H1 (cell line): ENCODE results near the gene ABHD17B. TPM values are rescaled to one million over a fixed set of nuclear protein-coding genes. Genes with fewer than 3 reads are reported as not detected.

ENCODE experiments used
- CTCF ChIA-PET: fragments of 300-600 bp; sonication (Branson Sonifier 250); formaldehyde crosslinking; loops from one replicate; lab custom pipeline; 2021; ENCODE audit not compliant: partially characterized antibody; lab: Charles Lee
- POLR2A ChIA-PET: fragments of 300-600 bp; sonication (Branson Sonifier 250); formaldehyde crosslinking; loops from one replicate; lab custom pipeline; 2021; ENCODE audit warnings: inconsistent platforms; ENCODE audit not compliant: partially characterized antibody; lab: Charles Lee
- DNase-seq, 2 experiments: peaks; one replicate each; pipeline versions ENCODE4 v3.0.0 to v3.0.0-alpha.2; 2010 to 2022; ENCODE audit warnings: low spot score in 2 of 2, low read depth in 1 of 2, mixed read lengths in 1 of 2
- FAIRE-seq: peaks from 2 replicates; lab custom pipeline; 2011; peaks lifted over from hg19 to GRCh38; lab: Jason Lieb, UNC
- H2AFZ ChIP-seq: 2 replicates; pipeline ENCODE4 v1.8.1; 2012; ENCODE audit warnings: low read length, inconsistent platforms
- H2AK5ac ChIP-seq: 2 replicates; pipeline ENCODE4 v1.6.1; 2013; ENCODE audit warnings: low read depth, low read length
- H2BK120ac ChIP-seq: replicated peaks from 2 replicates; pipeline ENCODE3; 2013; ENCODE audit warnings: low read depth, low read length, inconsistent platforms
- H2BK12ac ChIP-seq: 2 replicates; pipeline ENCODE4 v1.6.1; 2013; ENCODE audit warnings: low read depth, low read length
- H2BK15ac ChIP-seq: 2 replicates; pipeline ENCODE4 v1.6.1; 2013; ENCODE audit warnings: low read length
- H2BK20ac ChIP-seq: 2 replicates; pipeline ENCODE4 v1.6.1; 2013; ENCODE audit warnings: low read length
- H2BK5ac ChIP-seq: 2 replicates; pipeline ENCODE4 v1.6.1; 2013; ENCODE audit warnings: low read depth, low read length
- H3K14ac ChIP-seq: 2 replicates; pipeline ENCODE4 v1.6.1; 2013; ENCODE audit warnings: inconsistent platforms; ENCODE audit not compliant: insufficient read length
- H3K18ac ChIP-seq: 2 replicates; pipeline ENCODE4 v1.6.1; 2013; ENCODE audit warnings: low read length; ENCODE audit errors: extremely low read depth
- H3K23ac ChIP-seq: 2 replicates; pipeline ENCODE4 v1.6.1; 2013; ENCODE audit warnings: inconsistent platforms; ENCODE audit not compliant: insufficient read length
- H3K23me2 ChIP-seq: 2 replicates; pipeline ENCODE4 v1.6.1; 2013; ENCODE audit warnings: low read depth, low read length
- H3K27ac ChIP-seq: 2 replicates; pipeline ENCODE4 v1.6.1; 2011; ENCODE audit warnings: low read depth, low read length, inconsistent platforms
- H3K27me3 ChIP-seq, 4 experiments: replicated peaks in 1 of 4; 1 replicate in 1 of 4; 2 replicates in 3 of 4; pipeline versions ENCODE4 v1.6.1 to v1.8.1; 2011 to 2013; ENCODE audit warnings: low read length in 3 of 4, mild to moderate bottlenecking in 3 of 4, inconsistent platforms in 2 of 4, mixed read lengths in 2 of 4, moderate library complexity in 1 of 4; ENCODE audit not compliant: control insufficient read depth in 3 of 4, insufficient read depth in 3 of 4; ENCODE audit errors: extremely low read depth in 1 of 4
- H3K36me3 ChIP-seq, 4 experiments: 2 replicates each; pipeline versions ENCODE4 v1.6.1 to v1.8.1; 2011 to 2013; ENCODE audit warnings: mild to moderate bottlenecking in 4 of 4, low read length in 3 of 4, moderate library complexity in 2 of 4, control low read depth in 1 of 4, inconsistent platforms in 1 of 4; ENCODE audit not compliant: insufficient read depth in 4 of 4, control insufficient read depth in 2 of 4
- H3K4ac ChIP-seq: replicated peaks from 2 replicates; pipeline ENCODE3; 2013; ENCODE audit warnings: low read length, low read depth, mixed read lengths, inconsistent platforms; ENCODE audit not compliant: insufficient read length
- H3K4me1 ChIP-seq, 4 experiments: replicated peaks in 1 of 4; 1 replicate in 1 of 4; 2 replicates in 3 of 4; pipeline versions ENCODE4 v1.6.1 to v1.8.1; 2011 to 2013; ENCODE audit warnings: low read length in 3 of 4, inconsistent platforms in 2 of 4, mixed read lengths in 1 of 4; ENCODE audit not compliant: insufficient read depth in 4 of 4, control insufficient read depth in 3 of 4
- H3K4me2 ChIP-seq, 2 experiments: 2 replicates each; pipeline versions ENCODE4 v1.6.1 to v1.8.1; 2011 to 2013; ENCODE audit warnings: low read depth in 2 of 2, low read length in 2 of 2, control low read depth in 1 of 2, inconsistent platforms in 1 of 2, mild to moderate bottlenecking in 1 of 2; ENCODE audit not compliant: insufficient read depth in 1 of 2
- H3K4me3 ChIP-seq, 4 experiments: fragments of 200-600, 300-600 bp in 1 of 4; sonication (generic), shearing (Covaris generic), sonication (Bioruptor Twin) in 1 of 4; 2 replicates each; pipeline versions ENCODE4 v1.5.1 to v1.8.1; 2011 to 2016; ENCODE audit warnings: low read length in 4 of 4, low read depth in 3 of 4, control low read depth in 2 of 4, inconsistent platforms in 2 of 4, mild to moderate bottlenecking in 2 of 4, mixed read lengths in 1 of 4, moderate library complexity in 1 of 4; ENCODE audit not compliant: insufficient read depth in 2 of 4; ENCODE audit errors: extremely low read depth in 1 of 4
- H3K56ac ChIP-seq: replicated peaks from 2 replicates; pipeline ENCODE3; 2013; ENCODE audit warnings: low read depth, mild to moderate bottlenecking, mixed read lengths, low read length, inconsistent platforms; ENCODE audit not compliant: insufficient read length
- H3K79me1 ChIP-seq: 2 replicates; pipeline ENCODE4 v1.6.1; 2013; ENCODE audit warnings: low read depth, low read length, control low read depth
- H3K79me2 ChIP-seq, 2 experiments: 2 replicates each; pipeline versions ENCODE4 v1.6.1 to v1.8.1; 2012 to 2013; ENCODE audit warnings: low read length in 2 of 2, mild to moderate bottlenecking in 2 of 2, inconsistent platforms in 1 of 2; ENCODE audit not compliant: insufficient read depth in 2 of 2, control insufficient read depth in 1 of 2
- H3K9ac ChIP-seq, 4 experiments: replicated peaks in 1 of 4; 1 replicate in 1 of 4; 2 replicates in 3 of 4; pipeline versions ENCODE4 v1.6.1 to v1.8.1; 2011 to 2013; ENCODE audit warnings: low read depth in 3 of 4, low read length in 3 of 4, control low read depth in 2 of 4, mild to moderate bottlenecking in 2 of 4, moderate library complexity in 2 of 4, inconsistent platforms in 1 of 4; ENCODE audit errors: extremely low read depth in 1 of 4
- H3K9me3 ChIP-seq, 2 experiments: 2 replicates each; pipeline versions ENCODE4 v1.6.1 to v1.8.1; 2012 to 2013; ENCODE audit warnings: mild to moderate bottlenecking in 2 of 2, moderate library complexity in 2 of 2, control low read depth in 1 of 2, inconsistent platforms in 1 of 2, low read depth in 1 of 2, low read length in 1 of 2, mixed read lengths in 1 of 2; ENCODE audit not compliant: insufficient read depth in 2 of 2
- H4K20me1 ChIP-seq, 2 experiments: replicated peaks in 1 of 2; 2 replicates each; pipeline versions ENCODE3 to v1.8.1; 2011 to 2013; ENCODE audit warnings: inconsistent platforms in 2 of 2, low read length in 2 of 2, mild to moderate bottlenecking in 1 of 2; ENCODE audit not compliant: insufficient read depth in 2 of 2, control insufficient read depth in 1 of 2
- H4K5ac ChIP-seq: 2 replicates; pipeline ENCODE4 v1.6.1; 2013; ENCODE audit warnings: low read length, low read depth, mixed read lengths, inconsistent platforms; ENCODE audit not compliant: insufficient read length
- H4K8ac ChIP-seq: 2 replicates; pipeline ENCODE4 v1.8.0; 2013; ENCODE audit warnings: mild to moderate bottlenecking, moderate library complexity, low read length, inconsistent platforms; ENCODE audit not compliant: insufficient read depth; ENCODE audit errors: extremely low read depth
- H4K91ac ChIP-seq: replicated peaks from 2 replicates; pipeline ENCODE3; 2013; ENCODE audit warnings: low read length, mixed read lengths, inconsistent platforms; ENCODE audit not compliant: insufficient read length
- BCL11A ChIP-seq, 2 experiments: IDR thresholded peaks; one replicate each; pipeline ENCODE4 v1.6.1; 2011; ENCODE audit warnings: low read depth in 2 of 2, low read length in 2 of 2, mild to moderate bottlenecking in 2 of 2
- CBX5 ChIP-seq: fragments of 300-800, 300-1000 bp; sonication (generic); IDR thresholded peaks from 2 replicates; pipeline ENCODE4 v1.7.1; 2016; ENCODE audit warnings: antibody characterized with exemption, low read length, low read depth
- CBX8 ChIP-seq: fragments of 300-800, 300-1000 bp; sonication (generic); IDR thresholded peaks from 2 replicates; pipeline ENCODE4 v1.7.1; 2016; ENCODE audit warnings: low read depth, low read length, borderline replicate concordance
- CHD2 ChIP-seq: IDR thresholded peaks from 2 replicates; pipeline ENCODE4 v1.6.1; 2012; ENCODE audit warnings: low read length, improper control_type of control experiment
- JUND ChIP-seq: IDR thresholded peaks from 2 replicates; pipeline ENCODE4 v1.6.1; 2011; ENCODE audit warnings: mild to moderate bottlenecking, improper control_type of control experiment, low read length
- KDM5A ChIP-seq: fragments of 200-600 bp; IDR thresholded peaks from 2 replicates; pipeline ENCODE4 v1.7.1; 2012; ENCODE audit warnings: mild to moderate bottlenecking, low read length, inconsistent platforms, mixed read lengths
- NRF1 ChIP-seq: IDR thresholded peaks from 2 replicates; pipeline ENCODE4 v1.6.1; 2011; ENCODE audit warnings: mild to moderate bottlenecking, low read depth, low read length, improper control_type of control experiment
- SIRT6 ChIP-seq: IDR thresholded peaks from one replicate; pipeline ENCODE4 v1.7.1; 2012; ENCODE audit warnings: low read length, inconsistent platforms
- SP1 ChIP-seq: IDR thresholded peaks from 2 replicates; pipeline ENCODE4 v1.6.1; 2011; ENCODE audit warnings: low read depth, low read length
- SUZ12 ChIP-seq: fragments of 200-600 bp; sonication (generic); IDR thresholded peaks from 2 replicates; pipeline ENCODE4 v1.6.1; 2012; ENCODE audit warnings: mild to moderate bottlenecking, inconsistent platforms, low read length, moderate library complexity, mixed read lengths
- TAF1 ChIP-seq: IDR thresholded peaks from 2 replicates; pipeline ENCODE4 v1.6.1; 2011; ENCODE audit warnings: mild to moderate bottlenecking, low read depth, low read length
- TBP ChIP-seq: IDR thresholded peaks from 2 replicates; pipeline ENCODE4 v1.6.1; 2011; ENCODE audit warnings: low read depth, low read length, improper control_type of control experiment
- TCF12 ChIP-seq: IDR thresholded peaks from 2 replicates; pipeline ENCODE4 v1.6.1; 2011; ENCODE audit warnings: low read depth, mild to moderate bottlenecking, low read length
- YY1 ChIP-seq: IDR thresholded peaks from 2 replicates; pipeline ENCODE4 v1.6.1; 2011; ENCODE audit warnings: low read depth, mild to moderate bottlenecking, low read length
- ZNF274 ChIP-seq: IDR thresholded peaks from 2 replicates; pipeline ENCODE4 v1.7.0; 2012; ENCODE audit warnings: low read length, borderline replicate concordance; ENCODE audit errors: extremely low read depth
- polyA plus RNA-seq, 7 experiments: library from polyadenylated mRNA; depleted of rRNA in 3 of 7; stranded (reverse) in 5 of 7; unstranded in 2 of 7; fragments of >200 nt in 5 of 7; fragments of 200-250 nt in 2 of 7; gene quantifications; 1 replicate in 5 of 7; 2 replicates in 1 of 7; 4 replicates in 1 of 7; pipeline versions ENCODE4 v1.2.1 to v1.2.3, GENCODE V29; 2011 to 2013; ENCODE audit warnings: missing spikeins in 2 of 7, mixed read lengths in 2 of 7
- total RNA-seq: library from RNA; stranded (reverse); fragmentation: NEBNext Ultra II Directional; extraction: Animal tissue kit (Norgen Biotek cat#: 25700); gene quantifications from 2 replicates; pipeline ENCODE4 v1.2.1, GENCODE V29; 2021

The ABHD17B gene
- total and polyA plus RNA-seq, 2 of the 8 experiments (the other 6 are each of a cell fraction or from before 2014, with no cell fraction given): 37.2 to 60.8 TPM

DNA sequence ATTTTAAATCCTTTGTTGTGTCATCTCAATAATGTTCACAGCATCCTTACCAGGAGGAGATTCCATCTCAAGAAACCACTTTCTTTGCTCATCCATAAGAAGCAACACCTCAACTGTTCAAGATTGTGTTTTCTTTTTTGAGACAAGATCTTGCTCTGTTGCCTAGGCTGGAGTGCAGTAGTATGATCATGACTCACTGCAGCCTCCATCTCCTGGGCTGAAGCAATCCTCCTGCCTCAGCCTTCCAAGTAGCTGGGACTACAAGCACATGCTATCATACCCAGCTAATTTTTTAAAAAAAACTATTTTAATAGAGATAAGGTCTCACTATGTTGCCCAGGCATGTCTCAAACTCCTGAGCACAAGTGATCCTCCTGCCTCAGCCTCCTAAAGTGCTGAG lies 60.0 kb downstream of the ABHD17B start:
- Histone ChIP-seq H2BK15ac (no peak overlapping the region), H4K91ac (no peak overlapping the region), H3K14ac (no peak overlapping the region), H3K4me3 (no peak overlapping the region), H3K4me1 (no peaks in the 10 kb centered on the region), H3K4me2 (no peak overlapping the region), H3K9ac (no peak overlapping the region), H2AFZ (no peak overlapping the region), H3K23ac (no peak overlapping the region), H2BK20ac (no peak overlapping the region), H3K4ac (no peak overlapping the region), H4K8ac (no peak overlapping the region), H4K5ac (no peak overlapping the region), H3K79me2 (no peaks in the 10 kb centered on the region), H4K20me1 (no peaks in the 10 kb centered on the region), H3K36me3 (no peaks in the 10 kb centered on the region), H3K18ac (no peak overlapping the region), H2BK5ac (no peak overlapping the region), H2AK5ac (no peak overlapping the region), H3K27me3 (no peaks in the 10 kb centered on the region), H3K56ac (no peak overlapping the region), H3K79me1 (no peaks in the 10 kb centered on the region), H3K27ac (no peak overlapping the region), H2BK12ac (no peak overlapping the region), H3K9me3 (no peaks in the 10 kb centered on the region), H2BK120ac (no peak overlapping the region), H3K23me2 (no peaks in the 10 kb centered on the region)
- FAIRE-seq (no peak), DNase-seq (no peak)
- TF ChIP-seq CBX5 (no peak), ZNF274 (no peak), BCL11A (IDR thresholded peaks at IDR 0.05; ENCODE audit: low read depth in 2 of 2, low read length in 2 of 2) (no peak), SUZ12 (no peak), KDM5A (no peak), CBX8 (no peak), TAF1 (no peak), NRF1 (no peak), SP1 (no peak), YY1 (no peak), CHD2 (no peak), TCF12 (no peak), JUND (no peak), TBP (no peak), SIRT6 (no peak)
- POLR2A ChIA-PET: interaction anchor here (0.7 to 1.8 kb wide), 3 partner anchors 11 to 465 kb away, joined by 3 to 5 read pairs (median 4); no protein-coding TSS in a partner anchor
- CTCF ChIA-PET: interaction anchor here (0.6 to 1.0 kb wide), 2 partner anchors 173 to 1075 kb away, joined by 3 read pairs; no protein-coding TSS in a partner anchor
